ENCODE results near the gene CFAP298.

CFAP298 gene

DNA sequence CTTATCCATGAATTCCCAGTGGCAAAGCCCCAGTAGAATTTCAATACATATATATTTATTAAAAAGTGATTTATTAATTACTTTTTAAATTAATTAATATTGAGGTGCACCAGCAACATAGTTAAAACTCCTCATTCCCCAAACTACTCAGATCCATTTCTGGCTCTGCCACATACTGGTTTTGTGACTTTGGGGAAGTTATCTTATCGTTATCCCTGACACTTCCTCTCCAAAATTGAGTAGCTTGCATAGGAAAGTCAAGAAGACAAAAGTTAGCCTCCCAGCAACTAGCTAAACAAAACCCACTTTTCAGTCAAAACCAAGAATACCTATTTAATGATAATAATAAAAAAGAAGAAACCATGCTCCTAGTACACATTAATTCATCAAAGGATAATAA, 62.7 kb downstream of the CFAP298 start:
- H3K27ac ChIP-seq: no peak overlapping the region
- TF ChIP-seq, protein P1, sequence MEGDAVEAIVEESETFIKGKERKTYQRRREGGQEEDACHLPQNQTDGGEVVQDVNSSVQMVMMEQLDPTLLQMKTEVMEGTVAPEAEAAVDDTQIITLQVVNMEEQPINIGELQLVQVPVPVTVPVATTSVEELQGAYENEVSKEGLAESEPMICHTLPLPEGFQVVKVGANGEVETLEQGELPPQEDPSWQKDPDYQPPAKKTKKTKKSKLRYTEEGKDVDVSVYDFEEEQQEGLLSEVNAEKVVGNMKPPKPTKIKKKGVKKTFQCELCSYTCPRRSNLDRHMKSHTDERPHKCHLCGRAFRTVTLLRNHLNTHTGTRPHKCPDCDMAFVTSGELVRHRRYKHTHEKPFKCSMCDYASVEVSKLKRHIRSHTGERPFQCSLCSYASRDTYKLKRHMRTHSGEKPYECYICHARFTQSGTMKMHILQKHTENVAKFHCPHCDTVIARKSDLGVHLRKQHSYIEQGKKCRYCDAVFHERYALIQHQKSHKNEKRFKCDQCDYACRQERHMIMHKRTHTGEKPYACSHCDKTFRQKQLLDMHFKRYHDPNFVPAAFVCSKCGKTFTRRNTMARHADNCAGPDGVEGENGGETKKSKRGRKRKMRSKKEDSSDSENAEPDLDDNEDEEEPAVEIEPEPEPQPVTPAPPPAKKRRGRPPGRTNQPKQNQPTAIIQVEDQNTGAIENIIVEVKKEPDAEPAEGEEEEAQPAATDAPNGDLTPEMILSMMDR (conservative IDR thresholded peaks at IDR 0.05): no peak

All from VCaP (cell line).